CD4-positive, alpha-beta T cell treated with Interleukin-6 at 100 ng/mL for 8 hours (primary cell): ENCODE measurements around the gene RARRES2.
"Not testable (repeated sequence)": the region's sequence is repeated elsewhere in the genome, so short reads cannot be mapped to it uniquely, and the experiment has no call there.

Experiments
- DNase-seq: peaks from one replicate; pipeline ENCODE4 v3.0.0-alpha.2; 2020; ENCODE audit warnings: mixed read lengths, low spot score

Gene RARRES2

DNA sequence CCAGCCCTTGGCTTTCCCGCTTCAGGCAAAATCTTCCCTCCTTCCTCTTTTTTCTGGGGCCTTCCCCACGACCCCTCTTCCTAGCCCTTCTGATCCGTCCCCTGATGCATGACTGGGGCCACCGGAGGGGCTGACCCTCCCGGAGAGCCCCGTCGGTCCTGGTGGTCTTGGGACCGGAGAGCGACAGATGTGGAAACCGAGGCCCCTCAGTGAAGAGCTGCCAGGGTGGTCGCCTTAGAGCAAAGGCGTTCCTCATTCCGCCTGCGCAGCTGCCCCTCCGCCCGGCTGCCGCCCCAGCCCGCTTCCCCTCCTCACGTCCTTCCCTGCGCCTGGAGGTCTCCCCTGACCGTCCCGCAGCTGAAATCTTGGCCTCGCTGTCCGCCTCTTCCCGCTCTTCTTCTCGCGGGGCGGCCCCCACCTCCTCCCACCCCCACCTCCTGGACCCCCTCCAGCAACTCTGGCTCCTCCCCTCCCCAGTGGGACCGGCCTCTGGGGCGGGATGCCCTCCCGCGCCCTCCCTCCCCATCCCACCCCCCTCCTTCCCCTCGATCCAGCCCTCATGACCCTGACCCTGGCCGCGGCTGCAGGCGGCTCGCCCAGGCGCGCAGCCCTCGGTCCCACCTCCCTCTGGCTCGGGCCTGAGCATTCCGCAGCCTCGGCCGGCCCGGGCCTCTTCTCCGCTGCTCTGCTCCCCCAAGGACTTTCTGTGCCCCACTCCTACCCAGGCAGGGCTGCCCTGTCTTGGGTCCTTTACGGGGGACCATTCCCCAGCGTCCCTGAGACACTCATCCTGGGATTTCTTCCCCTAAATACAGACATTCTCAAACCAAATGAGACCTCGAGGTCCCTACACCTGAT lies at the start of gene RARRES2:
Gene RARRES2 (minus strand): TSS at position 367 of the 858 bp plus-strand sequence. CDS start 1,020 bp downstream, outside the sequence.
- DNase-seq, result no peak

GRCh38 chr7:150390205-150390604 lies 48.8 kb upstream of the RARRES2 start:
- no peak for DNase-seq

GRCh38 chr7:150389532-150389816 lies 48.0 kb upstream of the RARRES2 start:
- no peak for DNase-seq

DNA sequence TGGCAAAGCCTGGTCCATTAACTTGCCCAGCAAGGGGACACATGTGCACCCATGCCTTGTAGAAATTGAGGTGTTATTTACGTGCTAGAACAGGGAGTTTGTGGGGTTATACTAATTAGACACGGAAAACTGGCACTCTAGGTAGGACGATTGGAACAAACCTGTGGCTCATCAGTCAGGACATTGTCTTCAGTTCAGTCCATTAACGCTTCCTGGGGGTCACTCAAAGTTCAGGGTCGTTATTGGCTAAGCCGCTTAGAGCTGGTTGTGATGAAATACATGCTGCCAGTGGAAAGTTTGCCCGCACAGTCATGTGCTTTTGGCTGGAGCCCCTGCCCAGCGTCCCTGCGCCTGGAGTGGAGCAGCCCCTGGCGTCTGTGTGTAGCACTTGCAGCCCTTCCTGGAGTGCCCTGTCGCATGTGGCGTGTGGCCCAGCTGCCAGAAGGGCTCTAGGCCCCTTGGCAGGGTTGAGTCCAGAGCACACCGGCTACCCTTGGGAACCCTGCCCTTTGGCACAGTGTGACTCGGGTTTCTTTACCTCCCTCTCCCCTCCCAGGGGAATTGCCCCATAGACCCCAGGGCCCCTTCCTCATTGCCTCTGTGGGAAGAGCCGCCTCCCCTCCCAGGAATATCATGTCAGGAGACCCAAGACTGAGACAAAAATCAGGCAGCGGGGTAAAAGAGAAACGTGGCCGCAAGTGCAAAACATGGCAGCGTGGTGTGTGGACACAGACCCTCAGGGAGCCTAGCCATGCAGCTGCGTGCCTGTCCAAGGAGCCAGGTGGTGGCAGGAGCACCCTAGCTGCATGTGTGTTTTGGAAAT lies 47.5 kb upstream of the RARRES2 start:
- DNase-seq, result no peak

GRCh38 chr7:150388306-150388705 lies 46.9 kb upstream of the RARRES2 start:
- no peak for DNase-seq

GRCh38 chr7:150385884-150386283 lies 44.5 kb upstream of the RARRES2 start:
- not testable (repeated sequence) for DNase-seq

GRCh38 chr7:150385302-150385723 lies 43.9 kb upstream of the RARRES2 start:
- no peak for DNase-seq

DNA sequence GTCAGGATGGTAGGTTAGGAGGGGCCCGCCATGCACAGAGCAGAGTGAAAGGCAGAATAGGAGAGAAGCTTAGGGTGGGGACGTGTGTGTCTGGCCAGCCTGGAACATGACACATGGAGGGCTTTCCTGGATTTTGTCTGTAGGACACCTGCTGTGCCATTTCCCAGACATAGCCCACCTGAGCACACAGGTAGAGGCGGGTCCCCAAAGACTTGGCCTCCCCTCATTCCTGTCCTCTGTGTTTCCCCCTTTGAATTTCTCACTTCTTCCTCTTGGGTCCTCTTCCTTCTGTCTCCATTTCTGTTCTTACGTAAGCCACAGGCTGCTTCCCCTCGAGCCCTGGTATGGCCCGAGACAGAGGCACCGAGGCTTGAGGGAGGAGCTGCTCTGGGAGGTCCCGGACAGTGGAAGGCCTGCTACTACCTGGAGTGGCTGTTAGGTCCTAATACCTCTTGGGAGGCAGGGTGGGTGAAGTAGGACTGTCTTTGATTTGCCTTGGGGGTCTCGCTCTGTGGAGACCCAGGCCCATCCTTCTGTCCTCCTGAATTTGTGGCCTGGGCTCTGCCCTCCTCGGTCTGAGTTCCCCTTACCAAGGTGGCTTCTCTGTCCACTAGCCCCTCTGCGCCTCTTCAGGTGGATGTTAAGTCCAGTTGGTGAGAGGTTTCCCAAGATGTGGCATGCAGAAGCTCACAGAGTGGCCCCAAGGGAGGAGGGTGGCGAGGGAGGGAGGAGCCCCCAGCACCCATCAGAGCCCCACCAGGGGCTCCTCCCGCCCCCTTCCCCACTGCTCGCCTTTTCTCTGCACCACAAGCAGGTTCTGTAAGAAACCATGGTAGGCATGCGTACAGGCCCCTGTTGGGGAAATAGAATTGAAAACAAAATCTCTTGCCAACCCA lies 43.2 kb upstream of the RARRES2 start:
- DNase-seq, result no peak

GRCh38 chr7:150383710-150384397 lies 42.4 kb upstream of the RARRES2 start:
- DNase-seq, result no peak

- no peak for DNase-seq
Measured at GRCh38 chr7:150382844-150383225, 41.4 kb upstream of the RARRES2 start.

- DNase-seq, result no peak
Measured at GRCh38 chr7:150382123-150382843, 40.9 kb upstream of the RARRES2 start.

DNA sequence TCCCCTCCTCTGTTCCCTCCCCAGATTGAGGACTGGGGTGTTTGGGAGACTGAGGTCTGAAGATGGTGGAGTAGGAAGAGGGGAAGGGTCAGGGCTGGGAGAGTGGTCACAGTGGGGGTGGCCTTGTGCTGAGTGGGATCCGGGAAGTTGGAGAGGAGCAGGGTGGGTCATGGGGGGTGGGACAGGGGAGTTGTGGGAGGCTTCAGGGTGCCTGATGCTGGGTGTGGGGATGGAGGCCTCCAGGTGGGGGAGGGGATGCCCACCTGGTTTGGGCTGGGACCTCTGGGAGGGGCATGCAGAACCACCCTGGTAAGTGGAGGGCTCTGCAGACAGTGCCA lies 40.3 kb upstream of the RARRES2 start:
- DNase-seq, result no peak

DNA sequence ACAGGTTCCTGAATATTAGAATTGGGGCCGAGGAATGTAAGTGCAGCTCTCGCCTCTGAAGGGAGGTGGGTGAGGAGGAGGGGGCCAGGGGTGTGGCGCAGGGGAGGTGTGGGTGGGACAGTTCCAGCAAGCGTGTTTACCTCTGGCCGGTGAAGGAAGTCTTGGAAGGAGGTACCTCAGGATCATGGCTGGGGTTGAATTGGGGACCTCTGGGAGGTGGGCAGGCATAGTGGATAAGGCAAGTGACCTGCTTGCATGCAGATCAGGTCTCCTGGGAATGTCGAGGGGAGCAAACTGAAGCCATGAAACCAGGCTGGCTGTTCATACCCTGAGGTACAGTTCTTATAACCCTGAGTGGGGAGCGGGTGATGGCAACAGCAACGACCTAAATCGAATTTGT lies 39.7 kb upstream of the RARRES2 start:
- no peak for DNase-seq

DNA sequence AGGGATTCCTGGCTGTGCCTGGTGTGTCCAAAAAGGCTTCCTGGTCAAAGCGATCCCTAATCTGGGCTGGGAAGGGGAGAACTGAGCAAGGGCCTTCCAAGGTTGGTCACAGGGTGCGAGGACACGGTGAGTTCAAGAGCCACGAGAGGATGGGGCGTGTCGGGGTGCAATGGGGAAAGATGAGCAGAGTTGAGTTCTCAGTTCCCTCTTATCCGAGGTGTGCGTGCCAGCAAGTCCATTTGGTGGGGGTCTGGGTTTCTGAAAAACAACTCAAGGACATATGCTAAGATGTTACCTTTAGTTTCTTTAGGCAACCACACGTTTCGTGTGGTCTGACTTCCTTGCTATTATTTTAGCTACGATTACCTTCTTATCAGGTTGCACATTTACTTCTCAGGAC lies 39.0 kb upstream of the RARRES2 start:
- no peak for DNase-seq

DNA sequence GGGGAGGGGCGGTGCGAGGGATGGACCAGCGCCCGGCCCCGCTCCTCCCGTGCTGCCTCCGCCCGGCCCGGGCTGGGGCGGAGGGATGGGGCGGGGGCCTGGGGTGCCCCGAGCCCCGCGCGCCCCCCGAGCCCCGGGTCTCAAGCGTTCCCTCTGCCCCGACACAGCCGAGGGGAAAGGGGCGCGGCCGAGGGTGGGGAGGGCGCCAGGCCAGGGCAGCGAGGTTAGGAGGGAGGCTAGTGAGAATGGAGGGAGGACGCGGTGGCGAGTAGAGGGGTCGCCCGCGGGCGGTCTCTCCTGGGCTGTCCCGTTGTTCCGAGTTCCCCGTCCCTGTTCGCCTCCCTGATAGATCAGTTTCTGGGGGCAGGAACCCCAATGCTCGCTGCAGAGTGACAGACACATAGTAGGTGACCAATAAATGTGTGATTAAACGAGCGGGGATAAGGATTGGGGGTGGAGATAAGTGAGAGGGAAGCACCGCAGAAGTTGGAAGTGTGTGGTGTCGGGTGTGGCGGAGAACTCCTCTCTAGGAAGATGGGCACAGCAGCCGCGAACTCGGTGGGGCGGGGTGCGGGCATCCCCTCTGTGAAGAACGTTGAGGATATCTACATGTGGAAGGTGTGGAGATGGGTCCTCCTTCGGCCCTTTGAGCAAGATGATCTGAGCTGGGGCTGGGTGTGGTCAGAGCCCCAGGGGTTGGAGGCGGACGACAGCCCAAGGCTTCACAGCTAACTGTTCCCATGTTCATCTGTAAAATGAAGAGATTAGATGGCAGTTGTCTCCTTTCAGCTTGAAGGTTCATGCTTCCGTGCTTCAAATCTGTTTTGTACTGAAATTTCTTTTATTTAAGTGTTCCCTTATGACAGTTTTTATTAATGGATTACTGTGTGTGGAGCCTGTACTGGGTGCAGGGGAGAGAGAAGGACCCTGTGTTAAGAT lies 38.3 kb upstream of the RARRES2 start:
- DNase-seq, result no peak

DNA sequence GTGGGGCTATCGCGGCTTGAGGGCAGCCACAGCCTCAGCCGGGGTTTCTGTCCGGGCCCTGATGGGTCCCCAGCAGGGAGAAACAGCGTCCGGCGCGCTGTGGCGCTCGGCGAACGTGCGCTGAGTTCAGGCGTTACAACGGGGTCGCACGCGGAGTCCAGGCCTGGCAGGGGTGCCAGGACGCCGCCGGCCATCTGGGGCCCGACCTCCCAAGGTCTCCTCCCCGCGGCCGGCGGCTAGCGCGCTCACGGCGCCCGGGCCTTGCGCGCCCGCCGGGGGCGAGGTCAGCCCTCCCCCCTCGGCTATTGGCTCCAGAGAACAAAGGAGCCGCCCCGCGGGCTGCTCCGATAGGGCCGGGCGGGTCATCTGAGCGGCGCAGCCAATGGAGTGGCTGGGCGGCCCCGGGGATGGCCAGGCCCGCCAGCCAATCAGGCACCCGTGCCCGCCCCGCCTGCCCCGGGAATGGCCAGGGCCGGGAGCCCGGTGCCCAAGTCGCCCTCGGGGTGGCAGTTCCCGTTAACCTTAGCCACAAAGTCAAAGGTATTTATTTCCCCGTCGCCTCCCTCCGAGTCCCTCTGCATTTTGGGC lies 37.5 kb upstream of the RARRES2 start, which contains the start of gene ZNF775:
Gene ZNF775 (plus strand): TSS at position 478 of the 588 bp plus-strand sequence. CDS start 9,141 bp downstream, outside the sequence.
- peak; percentile 92 for DNase-seq

- DNase-seq, result peak; percentile 48
Measured at GRCh38 chr7:150378115-150378852, 36.9 kb upstream of the RARRES2 start.

GRCh38 chr7:150377635-150378034 lies 36.2 kb upstream of the RARRES2 start:
- no peak for DNase-seq

GRCh38 chr7:150377196-150377595 lies 35.8 kb upstream of the RARRES2 start:
- DNase-seq, result no peak
